D721Med (cell line): ENCODE data around the gene SPTB.

Experiments used
- DNase-seq: peaks from one replicate; pipeline ENCODE4 v3.0.0; 2011; ENCODE audit warnings: low spot score; ENCODE audit not compliant: insufficient read length
- FAIRE-seq: peaks from 2 replicates; lab custom pipeline; 2011; peaks lifted over from hg19 to GRCh38; lab: Jason Lieb, UNC
- CTCF ChIP-seq: IDR thresholded peaks from 2 replicates; pipeline ENCODE4 v1.5.1; 2012; ENCODE audit warnings: mild to moderate bottlenecking, control low read depth; ENCODE audit not compliant: insufficient read depth; ENCODE audit errors: missing control alignments

SPTB gene

GRCh38 chr14:64717870-64718269 is 161.8 kb downstream of the SPTB start:
- FAIRE-seq (no peak), DNase-seq (no peak)
- TF ChIP-seq CTCF = no peak

GRCh38 chr14:64715628-64716412 is 163.9 kb downstream of the SPTB start:
- no peak for FAIRE-seq
- DNase-seq = no peak
- TF ChIP-seq CTCF = no peak

GRCh38 chr14:64715146-64715627 is 164.5 kb downstream of the SPTB start:
- FAIRE-seq (no peak), DNase-seq (no peak)
- no peak for TF ChIP-seq CTCF

- no peak for DNase-seq
- FAIRE-seq = no peak
- TF ChIP-seq CTCF = no peak
Measured at GRCh38 chr14:64714432-64715025, 165.2 kb downstream of the SPTB start.

- DNase-seq = no peak
- no peak for FAIRE-seq
- no peak for TF ChIP-seq CTCF
Measured at GRCh38 chr14:64713677-64714076, 166.0 kb downstream of the SPTB start.

- no peak for FAIRE-seq
Measured at GRCh38 chr14:64711039-64711438, 168.7 kb downstream of the SPTB start.

More at GRCh38 chr14:64711039-64711438, 168.7 kb downstream of the SPTB start:
- DNase-seq = no peak
- TF ChIP-seq CTCF = no peak
